ENCODE data around the gene PITPNM2.

- no peak for TF ChIP-seq CTCF (IDR thresholded peaks at IDR 0.05; ENCODE audit: poor library complexity)
- no peak for TF ChIP-seq EZH2 (IDR thresholded peaks at IDR 0.05; ENCODE audit: borderline replicate concordance)
Observed at GRCh38 chr12:123133701-123134100, 17.2 kb downstream of the PITPNM2 start.

Data from hepatocyte (in vitro differentiated cells).